Hypothalamus (tissue), 51 donors: Measurements from ENCODE around the gene NOLC1.
"Not testable (repeated sequence)": the region's sequence is repeated elsewhere in the genome, so short reads cannot be mapped to it uniquely, and the experiment has no call there.

Source experiments
- DNase-seq, 51 donors: peaks; one replicate each; lab custom pipeline; 2025; lab: John Stamatoyannopoulos, UW

The NOLC1 gene

DNA sequence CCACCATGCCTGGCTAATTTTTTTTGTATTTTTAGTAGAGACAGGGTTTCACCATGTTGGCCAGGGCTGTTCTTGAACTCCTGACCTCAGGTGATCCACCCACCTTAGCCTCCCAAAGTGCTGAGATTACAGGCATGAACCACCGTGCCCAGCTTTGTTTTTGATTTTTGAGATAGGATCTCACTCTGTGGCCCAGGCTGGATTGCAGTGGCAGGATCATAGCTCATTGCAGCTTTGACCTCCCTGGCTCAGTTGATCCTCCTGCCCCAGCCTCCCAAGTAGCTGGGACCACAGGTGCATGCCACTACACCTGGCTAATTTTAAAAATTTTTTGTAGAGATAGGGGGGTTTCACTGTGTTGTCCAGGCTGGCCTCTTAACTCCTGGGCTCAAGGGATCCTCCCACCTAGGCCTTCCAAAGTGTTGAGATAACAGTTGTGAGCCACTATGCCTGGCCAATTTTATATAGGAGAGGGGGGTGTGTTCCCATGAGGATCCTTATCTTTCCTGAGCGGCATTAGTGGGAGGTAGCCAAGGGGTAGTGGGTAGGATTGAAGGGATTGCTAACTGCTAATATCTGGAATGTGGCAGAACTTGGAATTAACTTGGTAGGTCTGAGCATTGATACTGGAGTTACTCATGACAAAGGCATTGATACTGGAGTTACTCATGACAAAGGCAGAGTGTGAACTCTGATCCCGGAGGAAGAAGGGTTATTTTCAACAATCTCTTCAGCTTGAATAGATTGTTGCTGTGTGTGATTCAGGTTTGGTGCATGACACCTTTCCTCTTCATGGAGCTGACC lies 1.0 kb upstream of the NOLC1 start:
- no peak for DNase-seq

DNA sequence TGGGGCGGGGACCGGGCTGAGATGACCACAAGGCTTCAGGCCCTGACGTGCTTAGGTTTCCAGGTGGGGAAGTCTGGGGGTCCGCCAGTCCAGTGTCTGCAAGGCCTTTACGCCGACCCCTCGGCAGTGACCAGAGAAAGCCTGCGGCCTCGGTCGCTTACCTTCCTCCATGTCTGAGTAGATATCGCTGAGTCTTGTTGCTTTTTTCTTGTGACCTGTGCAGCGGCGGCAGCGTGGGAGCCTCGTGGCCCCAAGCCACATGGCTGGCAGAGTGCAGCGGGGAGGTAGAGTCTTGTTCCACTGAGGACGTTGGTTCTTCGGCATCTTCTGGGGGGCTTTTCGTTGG lies 329 bp downstream of the NOLC1 start:
- DNase-seq: peak in 2 of 51 donors; percentile 27 to 62

GRCh38 chr10:102153093-102153620 lies 968 bp downstream of the NOLC1 start:
- DNase-seq: no peak

DNA sequence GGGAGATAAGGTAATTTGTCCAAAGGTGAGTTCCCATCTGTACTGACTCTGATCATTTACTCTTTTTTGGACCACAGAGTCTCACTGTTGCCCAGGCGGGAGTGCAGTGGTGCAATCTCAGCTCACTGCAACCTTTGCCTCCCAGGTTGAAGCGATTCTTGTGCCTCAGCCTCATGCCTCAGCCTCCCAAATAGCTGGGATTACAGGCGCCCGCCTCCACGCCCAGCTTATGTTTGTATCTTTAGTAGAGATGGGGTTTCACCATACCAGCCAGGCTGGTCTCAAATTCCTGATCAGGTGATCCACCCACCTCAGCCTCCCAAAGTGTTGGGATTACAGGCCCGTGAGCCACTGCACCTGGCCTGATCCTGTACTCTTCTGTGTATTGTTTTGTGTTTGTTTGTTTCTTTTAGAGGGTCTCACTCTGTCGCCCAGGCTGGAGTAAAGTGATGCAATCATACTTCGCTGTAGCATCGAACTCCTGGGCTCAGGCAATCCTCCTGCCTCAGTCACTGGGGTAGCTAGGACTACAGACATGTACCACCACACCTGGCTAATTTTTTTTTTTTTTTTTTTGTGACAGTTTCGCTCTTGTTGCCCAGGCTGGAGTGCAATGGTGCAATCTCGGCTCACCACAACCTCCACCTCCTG lies 2.4 kb downstream of the NOLC1 start:
- DNase-seq: no peak

- no peak for DNase-seq
These were observed 5.0 kb downstream of the NOLC1 start for GRCh38 chr10:102157224-102157623.

GRCh38 chr10:102159051-102159597 lies 6.9 kb downstream of the NOLC1 start:
- DNase-seq: no peak

- peak in 1 of 51 donors; percentile 12 for DNase-seq
These were observed 7.6 kb downstream of the NOLC1 start for GRCh38 chr10:102159831-102160230.

GRCh38 chr10:102163342-102163989 lies 11.3 kb downstream of the NOLC1 start:
- DNase-seq: no peak

- no peak for DNase-seq
These were observed 15.7 kb downstream of the NOLC1 start for GRCh38 chr10:102167861-102168260.

GRCh38 chr10:102170602-102171001 lies 18.4 kb downstream of the NOLC1 start:
- no peak for DNase-seq

DNA sequence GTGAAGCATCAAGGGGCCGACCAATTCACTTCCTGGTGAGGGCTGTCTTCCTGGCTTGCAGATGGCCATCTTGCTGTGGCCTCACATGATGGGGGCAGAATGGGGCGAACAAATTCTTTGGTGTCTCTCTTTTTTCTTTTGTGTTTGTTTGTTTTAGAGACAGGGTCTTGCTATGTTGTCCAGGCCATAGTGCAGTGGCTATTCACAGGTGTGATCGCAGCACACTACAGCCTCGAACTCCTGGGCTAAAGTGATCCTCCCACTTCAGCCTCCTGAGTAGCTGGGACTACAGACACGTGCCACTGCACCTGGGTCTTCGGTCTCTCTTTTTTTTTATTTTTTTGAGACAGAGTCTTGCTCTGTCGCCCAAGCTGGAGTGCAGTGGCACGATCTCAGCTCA lies 20.1 kb downstream of the NOLC1 start:
- DNase-seq: no peak

DNA sequence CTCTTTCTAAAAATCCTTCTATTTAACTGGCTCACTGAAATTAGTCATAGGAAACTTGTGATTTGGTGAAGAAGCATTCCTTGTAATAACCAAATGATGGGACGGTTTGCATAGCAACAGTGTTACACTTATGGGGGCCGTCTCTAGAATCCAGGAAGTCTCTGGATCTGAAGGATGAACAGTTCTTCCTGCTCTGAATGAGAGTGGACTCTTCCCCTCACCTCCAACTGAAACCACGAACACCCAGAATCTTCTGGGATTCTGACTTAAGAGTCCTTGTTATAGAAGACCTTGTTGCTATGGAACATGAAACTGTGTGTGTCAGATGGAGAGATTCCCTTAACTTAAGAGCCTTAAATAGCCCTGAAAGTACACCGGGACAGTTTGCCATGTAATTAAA lies 23.2 kb downstream of the NOLC1 start:
- peak in 2 of 51 donors; percentile 13 to 26 for DNase-seq

DNA sequence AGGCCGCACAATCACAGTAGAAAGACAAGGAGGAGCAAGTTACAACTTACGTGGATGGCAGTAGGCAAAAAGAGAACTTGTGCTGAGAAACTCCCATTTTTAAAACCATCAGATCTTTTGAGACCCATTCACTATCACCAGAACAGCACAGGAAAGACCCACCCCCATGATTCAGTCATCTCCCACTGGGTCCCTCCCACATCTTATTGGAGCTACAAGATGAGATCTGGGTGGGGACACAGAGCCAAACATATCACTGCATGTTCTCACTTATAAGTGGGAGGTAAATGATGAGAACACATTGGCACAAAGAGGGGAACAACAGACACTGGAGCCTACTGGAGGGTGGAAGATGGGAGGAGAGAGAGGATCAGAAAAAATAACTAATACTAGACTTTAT lies 32.4 kb downstream of the NOLC1 start:
- DNase-seq: peak in 1 of 51 donors; percentile 31

- no peak for DNase-seq
These were observed 33.1 kb downstream of the NOLC1 start for GRCh38 chr10:102185272-102185671.

DNA sequence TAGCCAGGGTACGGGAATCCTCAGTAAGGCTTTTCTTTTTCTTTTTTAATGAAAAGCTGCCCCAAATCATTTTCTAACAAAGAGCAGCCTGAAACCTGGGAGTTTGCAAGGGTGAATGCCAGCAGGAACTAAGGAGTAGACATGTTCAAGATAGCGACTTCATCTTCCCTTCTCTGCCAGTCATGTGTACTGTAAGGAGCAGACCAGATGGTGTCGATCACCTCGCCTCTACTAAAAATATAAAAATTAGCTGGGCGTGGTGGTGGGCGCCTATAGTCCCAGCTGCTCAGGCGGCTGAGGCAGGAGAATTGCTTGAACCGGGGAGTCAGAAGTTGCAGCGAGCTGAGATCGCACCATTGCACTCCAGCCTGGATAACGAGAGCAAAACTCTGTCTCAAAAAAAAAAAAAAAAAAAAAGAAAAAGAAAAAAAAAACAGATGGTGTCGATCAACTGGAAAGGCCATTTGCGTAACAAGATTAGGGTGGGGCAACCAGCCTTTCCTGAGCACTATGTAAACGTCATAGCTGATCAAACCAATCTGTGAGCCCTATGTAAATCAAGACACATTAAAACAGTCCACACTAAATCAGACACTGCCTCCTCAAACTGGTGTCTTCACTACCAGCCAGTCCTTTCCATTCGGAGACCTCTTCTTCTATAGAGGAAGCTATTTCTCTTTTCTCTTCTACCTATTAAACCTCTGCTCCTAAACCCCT lies 33.8 kb downstream of the NOLC1 start:
- no peak for DNase-seq

DNA sequence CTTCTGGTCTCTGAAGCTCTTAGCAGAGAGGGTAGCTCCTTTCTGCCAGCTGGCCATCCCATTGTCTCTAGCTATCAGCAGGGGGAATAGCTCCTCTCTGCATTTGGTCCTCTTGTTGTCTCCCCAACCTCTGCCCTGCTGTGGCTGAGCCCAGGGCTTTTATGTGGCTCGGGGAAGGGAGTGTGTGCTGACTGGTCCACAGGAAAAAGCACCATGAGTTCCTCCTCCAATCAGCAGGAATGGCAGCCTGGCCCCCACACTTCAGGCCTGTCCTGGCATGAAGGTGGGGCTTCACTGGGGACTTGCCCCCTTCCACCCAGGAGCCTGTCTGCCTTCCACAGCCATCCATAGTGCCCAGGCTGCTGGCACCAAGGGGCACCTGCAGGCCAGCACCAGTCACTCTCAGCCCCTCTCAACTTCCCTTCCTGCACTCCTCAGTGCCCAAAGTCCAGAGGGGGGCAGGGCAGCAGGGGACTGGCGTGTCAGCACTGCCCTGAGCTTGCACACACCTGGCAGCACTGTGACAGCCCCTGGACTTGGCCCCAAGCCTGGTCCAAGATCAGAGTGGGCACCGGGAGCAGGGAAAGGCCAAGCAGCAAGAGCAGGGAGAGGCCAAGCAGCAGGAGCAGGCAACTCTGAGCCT lies 36.2 kb downstream of the NOLC1 start:
- no peak for DNase-seq

- not testable (repeated sequence) for DNase-seq
These were observed 37.0 kb downstream of the NOLC1 start for GRCh38 chr10:102188941-102189898.

DNA sequence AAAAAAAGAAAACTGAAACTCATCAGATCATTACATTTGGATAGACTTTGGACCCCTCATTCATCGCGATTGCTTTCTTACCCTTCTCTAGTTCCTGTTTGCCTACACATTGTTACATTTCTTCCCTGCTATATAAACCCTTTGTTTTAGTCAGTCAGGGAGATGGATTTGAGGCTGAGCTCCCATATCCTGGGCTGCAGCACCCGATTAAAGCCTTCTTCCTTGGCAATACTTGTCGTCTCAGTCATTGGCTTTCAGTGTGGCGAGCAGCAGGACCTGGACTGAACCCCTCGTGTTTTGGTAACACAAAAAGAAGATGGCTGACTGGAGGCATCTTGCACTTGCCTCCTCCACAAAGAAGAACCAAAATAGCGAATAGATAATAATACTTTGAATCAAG lies 39.8 kb downstream of the NOLC1 start:
- no peak for DNase-seq

GRCh38 chr10:102195296-102195870 lies 43.2 kb downstream of the NOLC1 start:
- no peak for DNase-seq
